ENCODE results near the gene ULK3.

DNA sequence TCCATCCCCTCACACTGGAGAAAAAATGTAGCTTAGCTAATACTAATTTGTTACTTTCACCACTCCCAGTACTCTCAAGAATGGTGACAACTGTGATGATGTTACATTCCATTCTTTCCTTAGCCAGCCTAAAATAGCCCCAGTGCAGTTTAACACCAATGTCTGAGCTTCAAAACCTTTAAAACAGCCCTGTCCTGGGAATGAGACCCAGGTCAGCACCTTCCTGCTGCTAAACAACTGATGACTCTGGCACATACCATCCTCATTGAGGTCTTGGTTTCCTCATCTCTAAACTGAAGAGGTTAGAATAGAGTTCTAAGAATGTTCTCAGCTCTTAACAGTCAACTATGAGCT, 26.4 kb upstream of the ULK3 start:
- no peak for TF ChIP-seq EZH2 (IDR thresholded peaks at IDR 0.05; ENCODE audit: borderline replicate concordance, low read depth, low read length, severe bottlenecking)
- TF ChIP-seq CTCF (IDR thresholded peaks at IDR 0.05; ENCODE audit: borderline replicate concordance, extremely low read depth, low read length, poor library complexity, severe bottlenecking), result no peak
